IPS-18a (cell line): ENCODE measurements around the gene FRAT1.
"Not testable (repeated sequence)": the region's sequence is repeated elsewhere in the genome, so short reads cannot be mapped to it uniquely, and the experiment has no call there.

ENCODE experiments used
- H3K27ac ChIP-seq: one replicate; pipeline ENCODE4 v1.5.1; 2013; ENCODE audit warnings: low read length
- H3K27me3 ChIP-seq: one replicate; pipeline ENCODE4 v1.6.1; 2013; ENCODE audit warnings: mild to moderate bottlenecking, low read length; ENCODE audit not compliant: control insufficient read depth, insufficient read depth
- H3K36me3 ChIP-seq: one replicate; pipeline ENCODE4 v1.6.1; 2013; ENCODE audit warnings: low read depth, low read length; ENCODE audit not compliant: control insufficient read depth
- H3K4me1 ChIP-seq: one replicate; pipeline ENCODE4 v1.6.1; 2013; ENCODE audit warnings: low read depth, low read length; ENCODE audit not compliant: control insufficient read depth
- H3K4me3 ChIP-seq: one replicate; pipeline ENCODE4 v1.5.1; 2013; ENCODE audit warnings: low read length
- H3K9ac ChIP-seq: one replicate; pipeline ENCODE4 v1.6.1; 2013; ENCODE audit warnings: mild to moderate bottlenecking, low read length, moderate library complexity
- H3K9me3 ChIP-seq: one replicate; pipeline ENCODE4 v1.6.1; 2013; ENCODE audit warnings: low read depth, low read length; ENCODE audit not compliant: control insufficient read depth

FRAT1 gene, protein sequence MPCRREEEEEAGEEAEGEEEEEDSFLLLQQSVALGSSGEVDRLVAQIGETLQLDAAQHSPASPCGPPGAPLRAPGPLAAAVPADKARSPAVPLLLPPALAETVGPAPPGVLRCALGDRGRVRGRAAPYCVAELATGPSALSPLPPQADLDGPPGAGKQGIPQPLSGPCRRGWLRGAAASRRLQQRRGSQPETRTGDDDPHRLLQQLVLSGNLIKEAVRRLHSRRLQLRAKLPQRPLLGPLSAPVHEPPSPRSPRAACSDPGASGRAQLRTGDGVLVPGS

DNA sequence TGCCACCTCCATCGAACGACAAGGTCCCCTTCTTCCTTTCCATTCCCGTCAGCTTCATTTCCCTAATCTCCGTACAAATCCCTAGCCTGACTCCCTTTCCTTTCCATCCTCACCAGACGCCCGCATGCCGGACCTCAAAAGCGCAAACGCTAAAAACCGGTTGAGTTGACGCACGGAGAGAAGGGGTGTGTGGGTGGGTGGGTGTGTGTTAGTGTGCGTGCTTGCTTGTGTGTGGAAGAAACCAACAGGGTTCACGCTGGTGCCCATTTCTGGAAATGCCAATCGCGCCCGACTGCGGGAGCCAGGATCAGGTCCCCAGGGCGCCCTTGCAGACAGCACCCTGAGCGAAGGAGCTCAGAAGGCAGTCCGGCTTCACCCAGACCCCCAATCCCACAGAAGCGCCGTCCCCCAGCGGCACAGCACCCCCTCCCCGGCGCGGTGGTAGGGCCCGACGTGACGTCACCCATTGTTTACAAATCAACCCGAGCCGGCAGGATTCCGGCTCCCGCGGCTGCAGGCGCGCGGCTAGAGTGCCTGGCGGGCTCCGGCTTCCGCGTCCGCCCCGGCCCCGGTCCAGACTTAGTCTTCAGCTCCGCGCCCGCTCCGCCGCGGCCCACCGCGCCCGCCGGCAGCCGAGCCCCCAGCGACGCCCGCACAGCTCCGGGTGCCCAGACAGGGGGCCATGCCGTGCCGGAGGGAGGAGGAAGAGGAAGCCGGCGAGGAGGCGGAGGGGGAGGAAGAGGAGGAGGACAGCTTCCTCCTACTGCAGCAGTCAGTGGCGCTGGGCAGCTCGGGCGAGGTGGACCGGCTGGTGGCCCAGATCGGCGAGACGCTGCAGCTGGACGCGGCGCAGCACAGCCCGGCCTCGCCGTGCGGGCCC lies at the start of gene FRAT1:
FRAT1 (plus strand) TSS at position 500 of the 880 bp plus-strand sequence; CDS start at position 683, 183 bp downstream.
- H3K27ac ChIP-seq = peak within 1 kb of the TSS; percentile 97
- no peaks in the 10 kb centered on the region for H3K36me3 ChIP-seq
- peaks cover 11% of the 10 kb centered on the region for H3K4me1 ChIP-seq
- H3K27me3 ChIP-seq = peaks cover 46% of the 10 kb centered on the region
- no peaks in the 10 kb centered on the region for H3K9me3 ChIP-seq
- H3K4me3 ChIP-seq = peak within 1 kb of the TSS; percentile 85
- H3K9ac ChIP-seq = peak within 1 kb of the TSS; percentile 96

DNA sequence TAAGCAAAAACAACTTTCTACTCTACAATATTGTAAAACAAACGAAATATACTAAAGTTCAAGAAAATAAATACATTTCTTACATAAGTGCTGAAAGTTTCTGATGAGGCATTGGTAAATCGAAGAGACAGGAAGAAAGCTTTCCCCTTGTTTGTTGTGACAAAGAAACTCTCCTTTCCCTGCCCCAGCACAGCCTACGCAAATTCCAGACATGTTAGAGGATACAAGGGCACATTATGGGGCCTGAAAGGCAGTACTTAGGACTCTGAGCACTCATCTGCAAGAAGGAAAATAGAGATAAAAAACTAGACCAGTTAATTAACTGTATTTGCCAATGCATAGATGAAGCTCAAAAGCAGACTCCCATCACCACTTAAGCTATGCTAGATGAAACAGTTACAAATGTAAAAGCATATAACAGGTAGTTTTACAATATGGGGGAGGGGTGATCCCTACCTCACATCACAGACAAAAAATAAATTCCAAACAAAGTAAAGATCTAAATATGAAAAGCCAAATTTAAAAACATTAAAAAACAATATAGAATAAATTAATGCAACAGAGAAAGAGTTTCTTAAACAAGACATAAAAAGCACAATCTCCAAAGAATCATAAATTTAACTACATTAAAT lies 48.4 kb upstream of the FRAT1 start:
- H3K4me1 ChIP-seq = peaks cover 6% of the 10 kb centered on the region
- H3K27ac ChIP-seq = no peak overlapping the region
- no peaks in the 10 kb centered on the region for H3K36me3 ChIP-seq
- H3K4me3 ChIP-seq = no peak overlapping the region
- peaks cover 3% of the 10 kb centered on the region for H3K9me3 ChIP-seq
- H3K27me3 ChIP-seq = no peaks in the 10 kb centered on the region
- H3K9ac ChIP-seq = no peak overlapping the region

DNA sequence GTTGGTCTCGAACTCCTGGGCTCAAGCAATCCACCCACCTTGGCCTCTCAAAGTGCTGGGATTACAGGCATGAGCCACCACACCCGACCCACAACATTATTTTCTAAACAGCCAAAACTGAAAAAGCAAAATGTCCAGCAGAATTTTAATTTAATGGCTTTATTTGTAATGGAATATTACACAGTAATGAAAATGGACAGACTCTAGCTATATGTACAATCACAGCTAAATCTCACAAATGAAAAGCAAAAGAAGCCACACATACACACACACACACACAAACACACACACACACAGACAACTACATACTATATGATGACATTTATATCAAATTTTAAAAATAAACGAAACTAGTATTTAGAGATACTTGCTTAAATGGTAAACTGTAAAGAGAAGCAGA lies 45.4 kb upstream of the FRAT1 start:
- Histone ChIP-seq H3K4me1 (no peaks in the 10 kb centered on the region), H3K4me3 (no peak overlapping the region), H3K27ac (no peak overlapping the region), H3K9ac (no peak overlapping the region), H3K36me3 (no peaks in the 10 kb centered on the region), H3K27me3 (no peaks in the 10 kb centered on the region), H3K9me3 (peaks cover 3% of the 10 kb centered on the region)

DNA sequence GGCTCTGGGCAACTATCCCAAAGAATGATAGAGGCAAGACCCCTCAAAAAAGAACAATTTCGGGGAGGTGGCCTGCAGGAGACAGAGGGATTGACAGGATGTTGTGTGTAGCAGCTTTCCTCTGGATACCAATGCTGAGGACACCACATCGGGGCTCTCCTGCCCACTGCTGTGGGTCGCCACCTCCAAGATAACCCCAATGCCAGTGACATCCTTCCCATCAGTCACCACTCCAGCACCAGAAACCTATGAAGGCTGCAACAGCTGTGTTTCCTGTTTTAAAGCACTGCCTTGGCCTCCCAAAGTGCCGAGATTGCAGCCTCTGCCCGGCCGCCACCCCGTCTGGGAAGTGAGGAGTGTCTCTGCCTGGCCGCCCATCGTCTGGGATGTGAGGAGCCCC lies 44.2 kb upstream of the FRAT1 start:
- Histone ChIP-seq H3K36me3 (no peaks in the 10 kb centered on the region), H3K27ac (no peak overlapping the region), H3K9me3 (peaks cover 3% of the 10 kb centered on the region), H3K9ac (no peak overlapping the region), H3K27me3 (no peaks in the 10 kb centered on the region), H3K4me3 (no peak overlapping the region), H3K4me1 (no peaks in the 10 kb centered on the region)

DNA sequence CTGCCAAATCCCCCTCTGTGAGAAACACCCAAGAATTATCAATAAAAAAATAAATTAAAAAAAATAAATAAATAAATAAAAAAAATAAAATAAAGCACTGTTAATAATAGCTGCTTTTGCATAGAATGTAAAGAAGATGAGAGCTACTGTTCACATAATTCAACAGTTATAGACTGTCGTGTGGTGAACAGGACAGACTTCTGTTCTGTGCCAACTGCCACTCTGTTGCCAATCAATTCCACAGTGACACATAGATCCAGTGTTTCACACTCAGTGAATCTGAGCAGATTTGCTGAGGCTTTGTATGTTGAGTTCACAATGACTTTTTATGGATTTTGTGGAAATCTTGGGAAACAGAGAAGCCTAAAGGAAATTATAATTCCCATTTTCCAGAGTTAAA lies 41.5 kb upstream of the FRAT1 start:
- Histone ChIP-seq H3K9me3 (no peaks in the 10 kb centered on the region), H3K36me3 (no peaks in the 10 kb centered on the region), H3K27ac (no peak overlapping the region), H3K4me1 (no peaks in the 10 kb centered on the region), H3K4me3 (no peak overlapping the region), H3K9ac (no peak overlapping the region), H3K27me3 (no peaks in the 10 kb centered on the region)

DNA sequence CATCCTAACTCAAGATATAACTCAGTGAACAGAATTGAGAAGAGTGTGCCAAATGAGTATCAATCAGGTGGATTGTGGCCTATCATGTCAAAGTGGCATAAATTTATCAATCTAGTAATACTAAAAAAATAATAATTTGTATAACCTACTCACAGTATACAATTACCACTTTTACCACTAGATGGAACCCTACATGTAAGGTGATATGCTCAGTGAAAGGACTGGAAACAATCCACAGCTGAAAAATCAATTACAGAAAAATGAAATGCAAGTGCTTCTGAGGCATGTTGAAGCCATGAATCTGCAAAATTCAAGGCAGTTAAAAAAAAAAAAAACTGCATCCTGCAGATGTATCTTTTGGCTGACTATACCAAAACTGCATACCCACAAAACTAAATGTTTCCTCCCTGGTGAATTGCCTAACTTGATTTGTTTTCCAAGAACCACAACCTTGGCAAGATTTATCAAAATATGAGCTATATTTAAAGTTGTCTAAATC lies 40.5 kb upstream of the FRAT1 start:
- no peaks in the 10 kb centered on the region for H3K27me3 ChIP-seq
- H3K9ac ChIP-seq = no peak overlapping the region
- no peak overlapping the region for H3K4me3 ChIP-seq
- H3K9me3 ChIP-seq = no peaks in the 10 kb centered on the region
- no peaks in the 10 kb centered on the region for H3K4me1 ChIP-seq
- no peaks in the 10 kb centered on the region for H3K36me3 ChIP-seq
- no peak overlapping the region for H3K27ac ChIP-seq

DNA sequence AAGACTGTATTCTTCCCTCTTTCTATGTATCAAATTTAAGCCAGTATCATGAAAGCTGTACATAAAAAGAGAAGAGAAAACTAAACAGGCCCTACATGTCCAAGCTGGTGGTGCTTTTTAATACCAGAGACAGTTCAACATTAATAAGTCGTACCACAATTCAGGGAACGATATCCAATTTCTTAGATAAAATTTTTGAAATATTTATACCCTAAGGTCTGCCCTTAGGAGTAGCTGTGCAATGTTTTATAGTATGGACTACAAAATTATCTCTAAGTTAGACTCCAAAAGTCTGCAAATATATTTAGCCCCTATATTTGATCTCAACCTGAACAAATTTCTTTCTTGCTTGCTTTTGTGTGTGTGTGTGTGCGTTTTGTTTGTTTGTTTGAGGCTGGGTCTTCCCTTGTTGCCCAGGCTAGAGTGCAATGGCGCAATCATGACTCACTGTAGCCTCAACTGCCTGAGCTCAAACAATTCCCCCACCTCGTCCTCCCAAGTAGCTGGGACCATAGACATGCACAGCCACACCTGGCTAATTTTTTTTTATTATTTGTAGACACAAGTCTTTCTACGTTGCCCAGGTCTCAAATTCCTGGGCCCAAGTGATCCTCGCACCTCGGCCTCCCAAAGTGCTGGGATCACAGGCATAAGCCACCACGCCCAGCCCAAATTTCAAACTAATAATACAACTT lies 39.8 kb upstream of the FRAT1 start:
- Histone ChIP-seq H3K4me1 (no peaks in the 10 kb centered on the region), H3K4me3 (no peak overlapping the region), H3K36me3 (no peaks in the 10 kb centered on the region), H3K9me3 (no peaks in the 10 kb centered on the region), H3K27me3 (no peaks in the 10 kb centered on the region), H3K27ac (no peak overlapping the region), H3K9ac (no peak overlapping the region)

DNA sequence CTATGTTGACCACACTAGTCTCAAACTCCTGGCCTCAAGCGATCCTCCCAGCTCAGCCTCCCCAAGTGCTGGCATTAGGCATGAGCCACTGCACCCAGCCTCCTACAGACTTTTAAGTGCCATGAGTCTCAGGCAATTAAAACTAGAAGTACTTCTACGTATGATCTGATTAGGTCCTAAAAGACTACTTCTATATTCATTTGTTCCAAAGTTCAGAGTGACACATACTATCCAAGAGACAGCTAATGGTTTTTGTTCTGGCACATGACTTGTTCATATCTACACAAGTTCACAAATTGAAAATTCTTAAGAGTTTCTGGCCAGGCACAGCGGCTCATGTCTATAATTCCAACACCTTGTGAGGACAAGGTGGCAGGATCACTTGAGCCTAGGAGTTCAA lies 38.3 kb upstream of the FRAT1 start:
- Histone ChIP-seq H3K4me1 (no peaks in the 10 kb centered on the region), H3K9ac (no peak overlapping the region), H3K27ac (no peak overlapping the region)

DNA sequence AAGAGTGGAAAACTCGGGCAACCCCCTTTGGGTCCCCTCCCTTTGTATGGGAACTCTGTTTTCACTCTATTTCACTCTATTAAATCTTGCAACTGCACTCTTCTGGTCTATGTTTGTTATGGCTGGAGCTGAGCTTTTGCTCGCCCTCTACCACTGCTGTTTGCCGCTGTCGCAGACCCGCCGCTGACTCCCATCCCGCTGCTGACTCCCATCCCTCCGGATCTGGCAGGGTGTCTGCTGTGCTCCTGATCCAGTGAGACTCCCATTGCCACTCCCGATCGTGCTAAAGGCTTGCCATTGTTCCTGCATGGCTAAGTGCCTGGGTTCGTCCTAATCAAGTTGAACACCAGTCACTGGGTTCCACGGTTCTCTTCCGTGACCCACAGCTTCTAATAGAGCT lies 29.0 kb upstream of the FRAT1 start:
- not testable (repeated sequence) for H3K4me3 ChIP-seq, H3K36me3 ChIP-seq, H3K27ac ChIP-seq, H3K9ac ChIP-seq, H3K4me1 ChIP-seq, H3K27me3 ChIP-seq, H3K9me3 ChIP-seq

More for the DNA sequence above, 38.3 kb upstream of the FRAT1 start:
- Histone ChIP-seq H3K4me3 (no peak overlapping the region), H3K27me3 (no peaks in the 10 kb centered on the region), H3K36me3 (no peaks in the 10 kb centered on the region), H3K9me3 (no peaks in the 10 kb centered on the region)

DNA sequence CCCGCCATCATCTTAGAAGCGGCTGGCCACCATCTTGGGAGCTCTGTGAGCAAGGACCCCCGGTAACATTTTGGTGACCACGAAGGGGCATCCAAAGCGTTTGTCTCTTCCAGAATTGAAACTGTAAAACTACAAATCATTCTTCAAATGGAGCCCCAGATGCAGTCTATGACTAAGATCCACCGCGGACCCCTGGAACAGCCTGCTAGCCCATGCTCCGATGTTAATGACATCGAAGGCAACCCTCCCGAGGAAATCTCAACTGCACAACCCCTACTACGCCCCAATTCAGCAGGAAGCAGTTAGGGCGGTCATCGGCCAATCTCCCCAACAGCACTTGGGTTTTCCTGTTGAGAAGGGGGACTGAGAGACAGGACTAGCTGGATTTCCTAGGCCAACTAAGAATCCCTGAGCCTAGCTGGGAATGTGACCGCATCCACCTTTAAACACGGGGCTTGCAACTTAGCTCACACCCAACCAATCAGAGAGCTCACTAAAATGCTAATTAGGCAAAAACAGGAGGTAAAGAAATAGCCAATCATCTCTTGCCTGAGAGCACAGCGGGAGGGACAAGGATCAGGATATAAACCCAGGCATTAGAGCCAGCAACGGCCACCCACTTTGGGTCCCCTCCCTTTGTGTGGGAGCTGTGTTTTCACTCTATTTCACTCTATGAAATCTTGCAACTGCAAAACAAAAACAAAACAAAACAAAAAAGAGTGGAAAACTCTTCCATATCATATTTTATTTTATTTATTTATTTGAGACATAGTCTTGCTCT lies 28.3 kb upstream of the FRAT1 start:
- H3K4me1 ChIP-seq, H3K9me3 ChIP-seq, H3K9ac ChIP-seq, H3K27ac ChIP-seq, H3K27me3 ChIP-seq, H3K36me3 ChIP-seq, H3K4me3 ChIP-seq: not testable (repeated sequence)
